GM12873 (cell line): Measurements from ENCODE around the gene DLG2.

Source experiments
- TF ChIP-seq, protein P1 (sequence below): IDR thresholded peaks from 2 replicates; pipeline ENCODE4 v1.5.1; 2012; ENCODE audit warnings: low read depth, mild to moderate bottlenecking, moderate library complexity, low read length, control low read depth; ENCODE audit not compliant: insufficient read depth; ENCODE audit errors: missing control alignments

DLG2 gene

DNA sequence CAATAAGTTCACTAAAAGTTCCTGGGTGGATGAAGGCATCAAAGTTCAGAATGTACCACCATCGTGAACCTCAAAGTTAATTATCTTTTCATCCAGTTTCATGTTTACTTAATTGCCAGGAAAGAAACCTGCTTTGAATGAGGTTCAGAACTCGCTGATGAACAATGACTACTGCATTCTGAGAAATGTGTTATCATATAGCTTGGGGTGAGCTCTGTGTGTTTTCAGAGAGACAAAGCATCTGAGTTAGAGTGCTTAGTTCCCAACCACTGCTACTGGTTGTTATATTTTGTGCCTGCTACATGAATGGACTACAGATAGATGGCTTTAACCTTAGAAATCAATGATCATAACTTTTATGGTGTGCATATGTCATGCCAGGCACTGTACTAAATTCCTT lies 1131.0 kb downstream of the DLG2 start:
- TF ChIP-seq, protein P1, sequence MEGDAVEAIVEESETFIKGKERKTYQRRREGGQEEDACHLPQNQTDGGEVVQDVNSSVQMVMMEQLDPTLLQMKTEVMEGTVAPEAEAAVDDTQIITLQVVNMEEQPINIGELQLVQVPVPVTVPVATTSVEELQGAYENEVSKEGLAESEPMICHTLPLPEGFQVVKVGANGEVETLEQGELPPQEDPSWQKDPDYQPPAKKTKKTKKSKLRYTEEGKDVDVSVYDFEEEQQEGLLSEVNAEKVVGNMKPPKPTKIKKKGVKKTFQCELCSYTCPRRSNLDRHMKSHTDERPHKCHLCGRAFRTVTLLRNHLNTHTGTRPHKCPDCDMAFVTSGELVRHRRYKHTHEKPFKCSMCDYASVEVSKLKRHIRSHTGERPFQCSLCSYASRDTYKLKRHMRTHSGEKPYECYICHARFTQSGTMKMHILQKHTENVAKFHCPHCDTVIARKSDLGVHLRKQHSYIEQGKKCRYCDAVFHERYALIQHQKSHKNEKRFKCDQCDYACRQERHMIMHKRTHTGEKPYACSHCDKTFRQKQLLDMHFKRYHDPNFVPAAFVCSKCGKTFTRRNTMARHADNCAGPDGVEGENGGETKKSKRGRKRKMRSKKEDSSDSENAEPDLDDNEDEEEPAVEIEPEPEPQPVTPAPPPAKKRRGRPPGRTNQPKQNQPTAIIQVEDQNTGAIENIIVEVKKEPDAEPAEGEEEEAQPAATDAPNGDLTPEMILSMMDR = no peak

DNA sequence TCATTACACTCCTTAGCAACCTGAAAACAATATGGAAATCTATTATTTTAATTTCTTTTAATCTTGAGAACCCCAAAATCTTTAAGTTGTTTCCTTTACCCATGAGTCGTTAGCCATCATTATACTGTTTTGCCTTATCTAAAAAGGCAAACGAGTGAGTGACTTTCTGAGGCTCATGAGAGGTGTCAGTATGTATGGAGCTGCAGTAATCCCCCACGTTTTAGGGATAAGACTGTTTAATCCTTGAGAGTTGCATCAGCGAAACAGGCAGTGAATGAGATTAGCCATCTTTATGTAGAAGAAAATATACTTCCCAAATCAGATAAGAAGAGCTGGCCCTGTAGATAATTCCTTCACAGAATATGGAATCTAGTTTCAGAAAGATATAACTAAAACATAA lies 1147.0 kb downstream of the DLG2 start:
- TF ChIP-seq, protein P1 = no peak

GRCh38 chr11:84476581-84476980 lies 1150.6 kb downstream of the DLG2 start:
- TF ChIP-seq, protein P1 = no peak

DNA sequence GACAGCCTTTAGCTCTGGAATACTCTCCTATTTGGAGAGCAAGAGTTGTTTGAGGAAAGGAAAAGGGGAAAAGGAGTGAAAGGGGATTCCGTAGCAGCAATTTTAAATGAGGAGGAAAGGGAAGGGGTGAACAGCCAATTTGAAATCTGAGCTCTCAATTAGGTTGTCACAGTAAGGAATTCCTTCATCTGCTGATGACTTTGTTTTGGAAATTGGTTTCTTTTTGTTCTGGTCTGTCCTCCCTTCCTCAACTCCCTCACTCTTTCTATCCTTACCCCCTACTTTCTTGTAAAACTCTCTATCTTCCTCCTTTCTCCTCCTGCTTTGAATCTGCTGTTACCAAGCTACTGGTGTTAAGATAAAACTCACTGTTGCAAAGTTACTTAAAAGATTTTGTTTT lies 1155.6 kb downstream of the DLG2 start:
- TF ChIP-seq, protein P1 = no peak

DNA sequence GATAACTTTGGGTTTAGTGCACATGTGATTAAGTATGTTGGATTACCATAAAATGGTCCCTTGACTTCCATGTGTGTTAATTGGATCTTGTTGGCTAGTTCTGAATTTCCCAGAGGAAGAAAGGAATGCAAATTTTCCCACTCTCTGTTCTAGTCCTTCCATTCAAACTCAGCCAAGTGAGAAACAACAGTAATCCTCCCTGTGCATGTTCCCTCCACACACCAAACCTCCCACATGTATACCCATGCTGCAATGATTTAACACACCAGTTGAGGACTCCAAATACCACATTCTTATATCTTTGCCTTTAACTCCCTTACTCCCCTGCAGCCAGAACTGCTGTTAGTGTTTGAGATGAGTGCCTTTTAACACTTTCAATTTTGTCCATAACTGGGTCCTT lies 1158.9 kb downstream of the DLG2 start:
- TF ChIP-seq, protein P1 = no peak

GRCh38 chr11:84465040-84465439 lies 1162.1 kb downstream of the DLG2 start:
- TF ChIP-seq, protein P1 = no peak

- TF ChIP-seq, protein P1 = no peak
Observed at GRCh38 chr11:84455691-84456090, 1171.5 kb downstream of the DLG2 start.

DNA sequence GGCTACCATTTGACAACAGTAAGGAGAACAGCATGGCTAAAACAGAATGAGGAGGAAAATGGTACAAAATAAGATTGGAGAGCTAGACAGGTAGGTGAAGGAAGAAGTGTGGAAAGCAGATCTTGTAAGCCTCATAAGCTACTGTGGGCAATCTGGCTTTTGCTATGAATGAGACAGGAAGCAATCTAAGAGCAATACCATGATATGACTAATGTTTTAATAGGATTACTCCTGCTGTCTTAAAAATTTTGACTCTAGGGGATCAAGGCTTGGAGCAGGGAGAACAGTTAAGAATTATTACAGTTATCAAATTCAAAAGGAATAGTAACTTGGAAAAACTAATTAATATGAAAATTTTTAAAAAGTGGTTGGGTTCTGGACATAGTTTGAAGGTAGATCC lies 1174.9 kb downstream of the DLG2 start:
- TF ChIP-seq, protein P1 = no peak
